Measurements from ENCODE around the gene SLC12A7.

Gene SLC12A7

DNA sequence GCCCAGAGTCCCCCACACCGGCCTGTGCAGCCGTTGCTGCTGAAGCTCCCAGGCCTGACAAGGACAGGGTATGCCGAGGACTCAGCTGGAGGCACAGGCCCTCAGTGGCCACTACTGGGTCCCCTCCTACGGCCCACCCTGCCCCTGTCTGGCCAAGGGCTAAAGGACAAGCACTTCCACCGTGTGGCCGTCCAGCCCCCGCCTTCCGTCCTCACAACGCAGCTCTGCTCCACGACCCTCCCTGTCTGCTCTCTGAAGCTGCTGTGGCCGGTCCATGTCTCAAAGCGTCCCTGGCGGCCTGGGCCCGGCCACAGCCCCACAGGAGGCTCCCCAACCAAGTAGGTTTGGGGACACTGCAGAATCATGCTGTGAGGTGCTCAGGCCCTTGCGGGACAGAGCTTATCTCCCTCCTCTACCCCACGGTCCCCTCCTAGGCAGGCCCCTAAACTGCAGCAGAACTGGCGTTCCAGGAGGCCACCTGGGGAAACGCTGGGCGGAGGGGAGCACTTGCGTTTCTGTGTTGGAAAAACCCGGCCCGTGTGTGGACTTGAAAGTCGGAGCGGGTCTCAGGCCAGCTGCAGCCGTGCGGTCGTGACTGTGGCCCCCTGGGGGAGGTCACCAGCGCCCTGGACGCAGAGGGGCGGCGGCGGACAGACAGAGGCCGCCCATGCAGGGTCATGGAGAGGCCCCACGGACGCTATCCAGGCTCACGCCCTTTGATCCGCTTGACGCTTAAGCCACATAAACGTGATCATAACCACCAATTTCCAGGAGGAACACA, 57.7 kb downstream of the SLC12A7 start:
- POLR2A ChIA-PET: no interaction called here
- DNase-seq (ENCODE audit: extremely low spot score): no peak
- CTCF ChIA-PET: interaction anchor here (1.1 kb wide), 1 partner anchor 45 kb away, joined by 3 read pairs; the partner anchor contains the start of gene NKD2
- TF ChIP-seq, protein P1, sequence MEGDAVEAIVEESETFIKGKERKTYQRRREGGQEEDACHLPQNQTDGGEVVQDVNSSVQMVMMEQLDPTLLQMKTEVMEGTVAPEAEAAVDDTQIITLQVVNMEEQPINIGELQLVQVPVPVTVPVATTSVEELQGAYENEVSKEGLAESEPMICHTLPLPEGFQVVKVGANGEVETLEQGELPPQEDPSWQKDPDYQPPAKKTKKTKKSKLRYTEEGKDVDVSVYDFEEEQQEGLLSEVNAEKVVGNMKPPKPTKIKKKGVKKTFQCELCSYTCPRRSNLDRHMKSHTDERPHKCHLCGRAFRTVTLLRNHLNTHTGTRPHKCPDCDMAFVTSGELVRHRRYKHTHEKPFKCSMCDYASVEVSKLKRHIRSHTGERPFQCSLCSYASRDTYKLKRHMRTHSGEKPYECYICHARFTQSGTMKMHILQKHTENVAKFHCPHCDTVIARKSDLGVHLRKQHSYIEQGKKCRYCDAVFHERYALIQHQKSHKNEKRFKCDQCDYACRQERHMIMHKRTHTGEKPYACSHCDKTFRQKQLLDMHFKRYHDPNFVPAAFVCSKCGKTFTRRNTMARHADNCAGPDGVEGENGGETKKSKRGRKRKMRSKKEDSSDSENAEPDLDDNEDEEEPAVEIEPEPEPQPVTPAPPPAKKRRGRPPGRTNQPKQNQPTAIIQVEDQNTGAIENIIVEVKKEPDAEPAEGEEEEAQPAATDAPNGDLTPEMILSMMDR (IDR thresholded peaks at IDR 0.05; ENCODE audit: control extremely low read depth, extremely low read depth, low read depth, missing control alignments): no peak

DNA sequence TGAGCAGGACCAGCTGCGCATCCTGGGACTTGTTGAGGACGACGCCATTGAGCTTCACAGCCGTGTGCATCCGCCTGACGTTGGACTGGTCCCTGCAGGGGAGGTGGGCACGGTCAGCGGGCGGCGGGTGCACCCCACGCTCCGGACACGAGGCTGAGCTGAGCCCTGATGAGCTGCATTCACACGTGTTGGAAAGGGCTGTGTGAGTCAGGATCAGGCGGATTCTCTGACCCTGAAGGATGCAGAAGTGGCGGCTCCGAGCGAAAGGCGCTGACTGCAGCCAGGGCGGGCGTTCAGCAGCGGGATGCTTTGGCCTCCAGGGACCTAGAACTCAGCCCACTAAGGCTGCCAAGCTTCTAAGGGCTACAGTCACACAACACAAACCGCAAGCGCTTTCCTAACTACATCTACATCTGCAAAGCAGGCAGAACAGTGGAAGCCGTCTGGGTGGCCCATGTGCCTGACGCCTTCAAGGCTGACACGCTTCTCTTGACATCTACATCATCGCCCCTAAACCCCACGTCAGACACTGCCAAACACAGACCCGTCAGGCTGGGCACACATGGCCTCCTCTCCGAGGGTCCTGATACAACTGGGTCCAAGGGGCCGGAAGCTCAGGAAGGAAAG, 58.4 kb downstream of the SLC12A7 start:
- no peak for DNase-seq (ENCODE audit: extremely low spot score)
- CTCF ChIA-PET: interaction anchor here (1.1 kb wide), 1 partner anchor 45 kb away, joined by 3 read pairs; the partner anchor contains the start of gene NKD2
- TF ChIP-seq, protein P1 (IDR thresholded peaks at IDR 0.05; ENCODE audit: control extremely low read depth, extremely low read depth, low read depth, missing control alignments): no peak
- POLR2A ChIA-PET: no interaction called here

DNA sequence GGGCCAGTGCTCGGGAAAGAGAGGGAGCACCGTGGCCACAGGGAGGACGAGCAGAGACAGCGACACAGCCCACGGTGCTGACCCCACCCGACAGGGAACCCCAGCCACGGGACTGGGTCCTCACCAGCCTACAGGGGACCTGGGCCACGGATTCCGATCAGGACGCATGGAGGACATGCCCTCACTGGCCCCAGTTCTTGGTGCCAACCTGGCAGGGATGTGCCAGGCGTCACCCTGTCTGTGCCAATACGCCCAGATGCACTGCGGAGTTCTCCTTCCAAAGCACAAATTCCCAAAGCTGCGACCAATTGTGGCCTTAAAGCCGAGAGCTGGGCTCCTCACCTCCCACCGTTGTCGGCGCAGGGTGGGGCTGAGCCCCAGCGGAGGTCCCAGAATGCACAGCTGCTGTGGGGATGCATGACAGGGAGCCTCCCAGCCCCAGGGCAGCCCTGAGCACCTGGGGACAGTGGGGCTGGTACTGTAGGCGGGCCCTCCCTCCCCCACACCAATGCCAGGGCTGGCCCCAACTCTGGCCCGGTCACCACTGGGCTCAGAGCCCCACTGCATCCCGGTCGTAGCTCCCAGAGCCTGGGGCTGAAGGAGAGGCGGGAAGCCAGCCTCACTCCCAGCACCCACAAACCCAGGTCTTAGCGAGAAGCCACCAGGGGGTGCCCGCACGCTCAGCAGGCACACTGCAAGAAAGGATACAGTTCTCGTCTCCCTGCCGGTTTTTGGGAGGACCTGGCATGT, 59.0 kb downstream of the SLC12A7 start:
- ChIA-PET CTCF (interaction anchor here (1.1 kb wide), 1 partner anchor 44 kb away, joined by 3 read pairs; the partner anchor contains the start of gene NKD2), POLR2A (interaction anchor here (0.7 kb wide), 1 partner anchor 42 kb away, joined by 3 read pairs; no protein-coding TSS in a partner anchor)
- TF ChIP-seq, protein P1 (IDR thresholded peaks at IDR 0.05; ENCODE audit: control extremely low read depth, extremely low read depth, low read depth, missing control alignments): no peak
- DNase-seq (ENCODE audit: extremely low spot score): no peak

DNA sequence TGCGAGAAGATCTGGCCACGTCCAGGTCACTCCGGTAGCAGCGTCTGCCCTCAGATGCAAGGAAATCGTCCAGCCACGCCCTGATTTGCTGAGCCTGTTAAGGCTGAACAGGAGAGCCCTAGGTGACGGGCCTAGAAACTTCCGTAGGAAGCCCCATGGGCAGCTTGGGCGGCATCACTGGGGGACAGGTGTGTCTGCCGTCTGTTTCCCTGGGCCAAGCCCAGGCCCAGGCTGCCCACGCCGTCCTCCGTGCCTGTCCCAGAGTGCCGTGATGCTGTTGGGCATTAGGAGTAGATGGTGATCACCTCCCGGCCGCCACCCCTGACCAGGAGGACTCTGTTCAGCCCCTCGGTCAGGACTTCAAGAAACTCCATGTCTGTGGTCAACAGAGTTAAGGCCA, 59.8 kb downstream of the SLC12A7 start:
- ChIA-PET CTCF (no interaction called here), POLR2A (no interaction called here)
- no peak for DNase-seq (ENCODE audit: extremely low spot score)

DNA sequence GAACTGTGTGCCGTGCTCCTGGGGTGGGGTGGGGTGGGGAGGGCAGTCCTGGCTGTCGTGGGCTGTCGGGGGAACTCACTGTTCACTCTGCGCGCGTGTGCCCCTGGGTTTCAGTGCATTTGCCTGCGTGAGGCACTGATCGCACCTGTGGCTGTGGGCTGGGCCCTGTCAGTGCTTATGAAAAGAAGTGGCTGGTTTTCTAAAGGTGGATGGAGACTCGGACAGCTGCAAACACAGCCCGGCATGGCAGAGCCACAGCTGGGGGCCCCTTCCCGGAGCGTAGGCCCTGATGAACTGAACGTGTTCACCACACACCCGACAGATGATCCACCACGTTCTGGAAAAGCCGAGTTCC, 60.5 kb downstream of the SLC12A7 start:
- TF ChIP-seq, protein P1 (IDR thresholded peaks at IDR 0.05; ENCODE audit: control extremely low read depth, extremely low read depth, low read depth, missing control alignments): no peak
- DNase-seq (ENCODE audit: extremely low spot score): no peak
- ChIA-PET CTCF (no interaction called here), POLR2A (no interaction called here)

More for the DNA sequence above, 59.8 kb downstream of the SLC12A7 start:
- TF ChIP-seq, protein P1 (IDR thresholded peaks at IDR 0.05; ENCODE audit: control extremely low read depth, extremely low read depth, low read depth, missing control alignments): no peak

All from GM10248 (cell line).